ENCODE results near the gene B3GALT2.
"Not testable (repeated sequence)": the region's sequence is repeated elsewhere in the genome, so short reads cannot be mapped to it uniquely, and the experiment has no call there.

Gene B3GALT2

GRCh38 chr1:193185901-193186731 is at the start of gene B3GALT2:
Gene B3GALT2 (minus strand): TSS chr1:193186613. CDS start chr1:193181562, 5,051 bp downstream.
- Histone ChIP-seq H3K4me3 (no peak within 1 kb of the TSS), H3K4me1 (no peaks in the 10 kb centered on the region; the same call in 1 of the 2 replicates), H3K27me3 (no peaks in the 10 kb centered on the region), H3K9me3 (peaks cover 7% of the 10 kb centered on the region), H4K20me1 (peaks cover 78% of the 10 kb centered on the region), H3K4me2 (no peak within 1 kb of the TSS; the same call in 1 of the 2 replicates), H3K9ac (no peak within 1 kb of the TSS), H3K36me3 (peaks cover 6% of the 10 kb centered on the region), H3K27ac (no peak within 1 kb of the TSS)
- TF ChIP-seq Cebpa-rat (IDR thresholded peaks at IDR 0.05): no peak

GRCh38 chr1:193234530-193234929 is 48.1 kb upstream of the B3GALT2 start:
- no peak overlapping the region for H3K9ac ChIP-seq
- no peak overlapping the region for H3K4me2 ChIP-seq
- H4K20me1 ChIP-seq: no peaks in the 10 kb centered on the region
- no peak overlapping the region for H3K4me3 ChIP-seq
- H3K27me3 ChIP-seq: no peaks in the 10 kb centered on the region
- H3K9me3 ChIP-seq: no peaks in the 10 kb centered on the region
- no peak for TF ChIP-seq Cebpa-rat (IDR thresholded peaks at IDR 0.05)
- H3K4me1 ChIP-seq: peaks cover 2% of the 10 kb centered on the region; the same call in 1 of the 2 replicates
- no peak overlapping the region for H3K27ac ChIP-seq
- H3K36me3 ChIP-seq: peaks cover 45% of the 10 kb centered on the region

- H3K27me3 ChIP-seq, H4K20me1 ChIP-seq, H3K4me1 ChIP-seq, H3K27ac ChIP-seq, H3K4me3 ChIP-seq, H3K9ac ChIP-seq, H3K4me2 ChIP-seq, H3K9me3 ChIP-seq: not testable (repeated sequence)
- H3K36me3 ChIP-seq: peaks cover 36% of the 10 kb centered on the region
These were observed 44.7 kb upstream of the B3GALT2 start for GRCh38 chr1:193231146-193231545.

- H3K9ac ChIP-seq: no peak overlapping the region
- no peaks in the 10 kb centered on the region for H4K20me1 ChIP-seq
- H3K4me2 ChIP-seq: no peak overlapping the region
- H3K4me1 ChIP-seq: no peaks in the 10 kb centered on the region
- no peaks in the 10 kb centered on the region for H3K9me3 ChIP-seq
- H3K36me3 ChIP-seq: peaks cover 34% of the 10 kb centered on the region
- no peak overlapping the region for H3K4me3 ChIP-seq
- TF ChIP-seq Cebpa-rat (IDR thresholded peaks at IDR 0.05): no peak
- no peaks in the 10 kb centered on the region for H3K27me3 ChIP-seq
- H3K27ac ChIP-seq: no peak overlapping the region
These were observed 42.7 kb upstream of the B3GALT2 start for GRCh38 chr1:193229136-193229535.

GRCh38 chr1:193222056-193222615 is 35.7 kb upstream of the B3GALT2 start:
- TF ChIP-seq Cebpa-rat (IDR thresholded peaks at IDR 0.05): no peak
- Histone ChIP-seq H3K27me3 (no peaks in the 10 kb centered on the region), H3K9me3 (no peaks in the 10 kb centered on the region), H4K20me1 (0 out of 2 replicates have a peak, but pooled peaks cover 5% of the 10 kb centered on the region), H3K27ac (no peak overlapping the region), H3K4me3 (no peak overlapping the region), H3K9ac (no peak overlapping the region), H3K4me2 (no peak overlapping the region), H3K4me1 (peaks cover under 1% of the 10 kb centered on the region; the same call in 1 of the 2 replicates), H3K36me3 (peaks cover 37% of the 10 kb centered on the region)

- Histone ChIP-seq H3K4me2 (no peak overlapping the region), H3K9me3 (no peaks in the 10 kb centered on the region), H3K27ac (no peak overlapping the region), H3K9ac (no peak overlapping the region), H3K4me1 (peaks cover 5% of the 10 kb centered on the region; the same call in 1 of the 2 replicates), H3K36me3 (peaks cover 40% of the 10 kb centered on the region), H3K4me3 (no peak overlapping the region), H3K27me3 (no peaks in the 10 kb centered on the region), H4K20me1 (0 out of 2 replicates have a peak, but pooled peaks cover 5% of the 10 kb centered on the region)
- no peak for TF ChIP-seq Cebpa-rat (IDR thresholded peaks at IDR 0.05)
These were observed 35.2 kb upstream of the B3GALT2 start for GRCh38 chr1:193221651-193222050.

- H3K36me3 ChIP-seq: peaks cover 48% of the 10 kb centered on the region
- peaks cover 6% of the 10 kb centered on the region for H3K9me3 ChIP-seq
- no peak for TF ChIP-seq Cebpa-rat (IDR thresholded peaks at IDR 0.05)
- no peak overlapping the region for H3K4me3 ChIP-seq
- no peaks in the 10 kb centered on the region for H3K27me3 ChIP-seq
- H4K20me1 ChIP-seq: 0 out of 2 replicates have a peak, but pooled peaks cover 5% of the 10 kb centered on the region
- no peak overlapping the region for H3K27ac ChIP-seq
- H3K4me2 ChIP-seq: no peak overlapping the region
- H3K4me1 ChIP-seq: peaks cover 7% of the 10 kb centered on the region; the same call in 1 of the 2 replicates
- no peak overlapping the region for H3K9ac ChIP-seq
These were observed 33.0 kb upstream of the B3GALT2 start for GRCh38 chr1:193219391-193219790.

- Histone ChIP-seq H3K36me3 (peaks cover 66% of the 10 kb centered on the region), H3K4me1 (peaks cover 7% of the 10 kb centered on the region; the same call in 1 of the 2 replicates), H3K27me3 (no peaks in the 10 kb centered on the region), H3K9me3 (peaks cover 14% of the 10 kb centered on the region), H4K20me1 (0 out of 2 replicates have a peak, but pooled peaks cover 5% of the 10 kb centered on the region), H3K27ac (no peak overlapping the region), H3K4me2 (no peak overlapping the region; the same call in 1 of the 2 replicates), H3K9ac (no peak overlapping the region), H3K4me3 (no peak overlapping the region)
- no peak for TF ChIP-seq Cebpa-rat (IDR thresholded peaks at IDR 0.05)
These were observed 30.5 kb upstream of the B3GALT2 start for GRCh38 chr1:193216920-193217319.

- Histone ChIP-seq H3K36me3 (peaks cover 72% of the 10 kb centered on the region), H3K27ac (no peak overlapping the region), H3K4me1 (peaks cover 7% of the 10 kb centered on the region; the same call in 1 of the 2 replicates), H4K20me1 (no peaks in the 10 kb centered on the region), H3K4me2 (no peak overlapping the region), H3K27me3 (no peaks in the 10 kb centered on the region), H3K9ac (no peak overlapping the region), H3K9me3 (peaks cover 14% of the 10 kb centered on the region), H3K4me3 (no peak overlapping the region)
- no peak for TF ChIP-seq Cebpa-rat (IDR thresholded peaks at IDR 0.05)
These were observed 27.6 kb upstream of the B3GALT2 start for GRCh38 chr1:193213998-193214397.

GRCh38 chr1:193212637-193213036 is 26.2 kb upstream of the B3GALT2 start:
- H3K9me3 ChIP-seq: peaks cover 20% of the 10 kb centered on the region
- no peak for TF ChIP-seq Cebpa-rat (IDR thresholded peaks at IDR 0.05)
- H3K4me2 ChIP-seq: no peak overlapping the region
- H3K4me1 ChIP-seq: peaks cover 7% of the 10 kb centered on the region; the same call in 1 of the 2 replicates
- H3K9ac ChIP-seq: no peak overlapping the region
- H3K36me3 ChIP-seq: peaks cover 72% of the 10 kb centered on the region
- no peaks in the 10 kb centered on the region for H3K27me3 ChIP-seq
- H4K20me1 ChIP-seq: no peaks in the 10 kb centered on the region
- no peak overlapping the region for H3K27ac ChIP-seq
- H3K4me3 ChIP-seq: no peak overlapping the region

Measured in BLaER1 (cell line).